OCI-M2 (cell line): ENCODE measurements around the gene TRIM40.

Experiments used
- DNase-seq: peaks from one replicate; lab custom pipeline; 2025; ENCODE audit not compliant: unreplicated experiment; lab: John Stamatoyannopoulos, UW

TRIM40 gene

GRCh38 chr6:30135757-30136156 lies at the start of gene TRIM40:
Gene TRIM40 (plus strand): TSS chr6:30136140. CDS start chr6:30137037, 897 bp downstream.
- DNase-seq: no peak

GRCh38 chr6:30087876-30088275 lies 48.1 kb upstream of the TRIM40 start:
- no peak for DNase-seq

GRCh38 chr6:30091577-30092381 lies 44.2 kb upstream of the TRIM40 start:
- DNase-seq: no peak

GRCh38 chr6:30092852-30093543 lies 42.9 kb upstream of the TRIM40 start:
- DNase-seq: no peak

GRCh38 chr6:30093951-30094661 lies 41.8 kb upstream of the TRIM40 start:
- DNase-seq: no peak

GRCh38 chr6:30096829-30097228 lies 39.1 kb upstream of the TRIM40 start:
- DNase-seq: no peak

- DNase-seq: no peak
Observed at GRCh38 chr6:30097902-30098768, 37.8 kb upstream of the TRIM40 start.

- no peak for DNase-seq
Observed at GRCh38 chr6:30100154-30100553, 35.8 kb upstream of the TRIM40 start.

GRCh38 chr6:30100585-30101443 lies 35.1 kb upstream of the TRIM40 start:
- DNase-seq: no peak

GRCh38 chr6:30101444-30102413 lies 34.2 kb upstream of the TRIM40 start:
- peak; percentile 63 for DNase-seq

GRCh38 chr6:30102414-30102969 lies 33.4 kb upstream of the TRIM40 start:
- no peak for DNase-seq

GRCh38 chr6:30102970-30103871 lies 32.7 kb upstream of the TRIM40 start:
- DNase-seq: peak; percentile 83

- no peak for DNase-seq
Observed at GRCh38 chr6:30103872-30104179, 32.1 kb upstream of the TRIM40 start.

- no peak for DNase-seq
Observed at GRCh38 chr6:30104661-30105060, 31.3 kb upstream of the TRIM40 start.

- no peak for DNase-seq
Observed at GRCh38 chr6:30111266-30111856, 24.6 kb upstream of the TRIM40 start.

- DNase-seq: no peak
Observed at GRCh38 chr6:30112402-30112994, 23.4 kb upstream of the TRIM40 start.
